Stimulated activated CD4-positive, alpha-beta T cell treated with anti-CD3 and anti-CD28 coated beads, Interleukin-12 subunit alpha, Interleukin-12 subunit beta, amount 100 ng/mL, for 48 hours (primary cell): ENCODE data around the gene LAYN.

Experiments used
- DNase-seq, 3 donors: peaks; one replicate each; pipeline ENCODE4 v3.0.0-alpha.2; 2020; ENCODE audit warnings: low read depth in 2 of 3, low spot score in 1 of 3

The LAYN gene

DNA sequence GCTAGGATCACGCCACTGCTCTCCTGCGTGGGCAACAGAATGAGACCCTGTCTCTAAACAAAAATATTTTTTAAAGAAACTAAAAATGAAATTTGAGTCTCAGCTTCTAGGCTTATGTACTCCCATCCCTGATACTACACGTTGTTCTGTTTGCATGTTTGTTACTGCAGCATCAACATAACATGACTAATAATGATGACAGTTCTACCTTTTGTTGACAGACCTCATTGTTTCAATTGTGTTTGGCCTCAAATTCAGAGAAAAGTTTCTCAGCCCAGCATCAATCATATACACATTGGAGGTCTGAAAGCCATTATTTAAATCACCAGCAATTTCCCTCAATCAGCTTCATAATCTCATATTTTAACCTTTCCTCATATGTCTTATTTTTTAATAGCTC is 20.8 kb downstream of the LAYN start:
- no peak for DNase-seq

GRCh38 chr11:111561791-111562325 is 21.3 kb downstream of the LAYN start:
- no peak for DNase-seq

DNA sequence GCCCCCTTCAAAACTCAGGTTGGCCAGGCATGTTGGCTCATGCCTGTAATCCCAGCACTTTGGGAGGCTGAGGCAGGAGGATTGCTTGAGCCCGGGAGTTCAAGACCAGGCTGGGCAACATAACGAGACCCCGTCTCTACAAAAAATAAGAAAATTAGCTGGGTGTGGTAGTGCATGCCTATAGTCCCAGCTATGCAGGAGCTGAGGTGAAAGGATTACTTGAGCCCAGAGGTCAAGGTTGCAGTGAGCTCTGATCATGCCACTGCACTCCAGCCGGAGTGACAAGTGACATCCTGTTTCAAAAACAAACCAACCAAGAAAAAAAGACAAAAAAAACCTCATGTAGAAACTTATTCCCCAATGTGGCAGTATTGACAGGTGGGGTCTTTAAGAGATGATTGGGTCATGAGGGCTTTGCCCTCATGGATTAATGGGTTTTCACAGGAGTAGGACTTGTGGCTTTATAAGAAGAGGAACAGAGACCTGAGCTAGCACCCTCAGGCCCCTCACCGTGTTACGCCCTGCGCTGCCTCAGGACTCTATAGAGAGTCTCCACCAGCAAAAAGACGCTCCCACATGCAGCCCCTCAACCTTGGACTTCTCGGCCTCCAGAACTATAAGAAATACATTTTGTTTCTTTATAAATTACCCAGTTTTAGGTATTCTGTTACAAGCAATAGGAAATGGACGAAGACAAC is 22.3 kb downstream of the LAYN start:
- no peak for DNase-seq

DNA sequence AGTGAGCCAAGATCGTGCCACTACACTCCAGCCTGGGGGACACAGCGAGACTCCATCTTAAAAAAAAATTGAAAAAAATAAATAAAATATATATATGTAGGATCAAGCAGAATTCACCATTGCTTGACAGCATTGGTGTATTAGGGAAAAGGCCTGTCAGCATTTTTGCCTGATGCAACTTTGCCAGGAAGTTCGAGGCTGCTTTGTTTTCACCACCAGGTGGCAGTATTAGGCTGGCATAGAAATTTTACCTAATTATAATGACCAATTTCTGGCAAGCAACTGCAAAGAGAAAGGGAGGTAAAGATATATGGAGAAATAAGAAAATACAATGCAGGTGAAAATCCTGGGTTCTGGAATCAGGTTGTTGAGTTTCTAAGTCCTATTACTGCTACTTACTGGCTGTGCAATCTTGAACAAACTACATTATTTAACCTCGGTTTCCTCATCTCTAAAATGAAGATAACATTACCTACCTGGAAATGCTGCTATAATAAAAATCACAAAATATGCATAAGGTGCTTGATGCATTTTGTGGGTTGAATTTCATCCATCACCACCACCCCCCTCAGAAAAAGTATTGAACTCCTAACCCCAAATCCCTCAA is 24.7 kb downstream of the LAYN start:
- peak; percentile 39 to 73 (median 46) for DNase-seq

GRCh38 chr11:111566324-111566723 is 25.8 kb downstream of the LAYN start:
- no peak for DNase-seq

GRCh38 chr11:111569476-111569875 is 29.0 kb downstream of the LAYN start:
- no peak for DNase-seq

- DNase-seq: no peak
Observed at GRCh38 chr11:111570796-111571195, 30.3 kb downstream of the LAYN start.

- DNase-seq: no peak
Observed at GRCh38 chr11:111571829-111572501, 31.4 kb downstream of the LAYN start.

- DNase-seq: no peak
Observed at GRCh38 chr11:111572581-111572980, 32.1 kb downstream of the LAYN start.

DNA sequence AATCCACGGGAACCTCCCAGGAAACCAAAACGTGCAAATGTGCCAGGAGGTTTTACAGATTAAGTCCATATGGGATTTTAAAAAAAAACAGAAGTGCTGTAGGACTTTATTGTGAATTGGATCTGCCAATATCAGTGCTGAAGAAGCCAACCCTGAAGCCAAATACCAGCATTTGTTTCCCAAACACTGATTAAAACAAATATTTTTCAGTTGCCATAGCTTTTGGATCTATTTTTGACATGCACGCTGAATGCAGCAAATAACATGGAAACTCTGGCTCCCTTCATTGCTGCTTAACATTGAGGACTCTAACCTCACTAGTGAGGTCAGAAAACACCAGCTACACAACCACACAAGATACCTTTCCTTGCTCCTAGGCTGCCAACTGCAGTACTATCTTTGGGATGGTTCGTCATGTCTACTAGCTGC is 33.3 kb downstream of the LAYN start:
- no peak for DNase-seq

DNA sequence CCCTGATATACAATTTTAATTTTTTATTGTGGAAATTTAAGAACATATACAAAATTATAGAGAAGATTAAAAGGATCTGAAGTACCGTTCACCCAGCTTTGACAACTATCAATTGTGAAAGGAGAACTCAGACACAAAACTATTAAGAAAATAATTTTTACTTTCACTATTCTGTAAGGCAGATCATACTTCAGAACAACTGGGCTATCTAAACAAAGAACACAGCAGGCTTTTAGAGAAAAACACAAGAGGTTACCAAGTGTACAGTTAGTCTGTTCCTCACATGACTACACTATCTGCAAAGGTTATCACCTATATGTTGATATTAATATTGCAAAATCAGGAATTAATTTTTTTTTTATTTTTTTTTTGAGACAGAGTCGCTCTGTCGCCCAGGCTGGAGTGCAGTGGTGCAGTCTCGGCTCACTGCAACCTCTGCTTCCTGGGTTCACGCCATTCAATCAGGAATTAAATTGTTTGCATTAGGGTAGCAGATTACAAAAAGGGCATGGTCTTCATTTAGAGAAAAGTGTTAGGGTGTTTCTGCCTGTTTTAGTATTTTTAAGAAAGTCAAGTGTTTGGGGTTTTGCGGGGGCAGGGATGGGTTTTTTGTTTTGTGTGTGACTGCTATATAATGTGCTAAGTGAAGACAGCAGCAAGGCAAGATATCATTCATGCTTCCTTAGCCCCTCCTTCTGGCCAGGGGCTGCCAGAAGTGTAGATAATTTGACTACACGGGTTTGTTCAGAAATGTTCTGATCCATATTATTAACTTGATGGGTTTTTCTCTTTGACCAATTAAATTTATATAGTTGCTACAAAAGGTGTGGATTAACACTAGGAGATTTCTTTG is 34.1 kb downstream of the LAYN start:
- DNase-seq: no peak

DNA sequence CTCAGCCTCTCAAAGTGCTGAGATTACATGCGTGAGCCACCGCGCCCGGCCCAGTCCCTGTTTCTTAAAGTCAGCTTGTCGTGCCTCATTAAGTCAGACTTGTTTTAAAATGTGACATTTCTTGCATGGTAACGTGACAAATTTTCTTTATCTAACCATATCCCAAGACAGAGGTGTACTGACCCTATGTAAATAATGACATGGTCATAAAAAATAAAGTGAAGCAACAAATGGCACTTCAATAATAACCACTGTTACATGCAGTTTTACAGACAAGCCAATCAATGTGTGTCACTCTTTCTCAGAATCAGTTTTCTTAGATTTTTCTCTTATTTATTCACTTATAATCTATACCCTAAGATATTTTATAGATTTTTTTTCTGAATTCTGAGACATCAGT is 35.2 kb downstream of the LAYN start:
- DNase-seq: no peak

DNA sequence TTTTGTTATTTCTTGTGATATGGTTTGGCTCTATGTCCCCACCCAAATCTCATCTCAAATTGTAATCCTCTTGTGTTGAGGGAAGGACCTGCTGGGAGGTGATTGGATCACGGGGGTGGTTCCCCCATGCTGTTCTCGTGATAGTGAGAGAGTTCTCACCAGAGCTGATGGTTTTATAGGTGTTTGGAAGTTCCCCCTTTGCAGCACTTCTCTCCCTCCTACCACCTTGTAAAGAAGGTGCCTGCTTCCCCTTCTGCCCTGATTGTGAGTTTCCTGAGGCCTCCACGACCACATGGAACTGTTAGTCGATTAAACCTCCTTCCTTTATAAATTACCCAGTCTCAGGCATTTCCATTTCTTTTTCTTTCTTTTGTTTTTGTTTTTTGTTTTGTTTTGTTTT is 37.3 kb downstream of the LAYN start:
- no peak for DNase-seq

DNA sequence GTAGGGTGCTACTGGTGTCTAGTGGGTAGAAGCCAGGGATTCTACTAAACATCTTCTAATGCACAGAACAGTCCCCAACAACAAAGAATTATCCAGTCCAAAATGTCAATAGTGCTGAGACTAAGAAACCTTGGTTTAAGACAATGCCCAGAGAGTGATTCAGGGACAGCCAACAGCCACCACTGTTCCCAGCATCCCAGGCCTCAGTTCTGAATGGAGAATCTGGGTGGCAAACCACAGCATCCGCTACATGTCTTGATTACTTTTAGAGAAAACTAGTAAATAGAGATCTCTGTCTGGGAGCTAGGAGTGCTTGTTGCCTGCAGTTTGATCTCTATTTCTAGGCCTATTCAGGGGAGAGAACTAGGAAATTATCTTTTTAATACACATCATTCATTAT is 40.8 kb downstream of the LAYN start:
- no peak for DNase-seq

DNA sequence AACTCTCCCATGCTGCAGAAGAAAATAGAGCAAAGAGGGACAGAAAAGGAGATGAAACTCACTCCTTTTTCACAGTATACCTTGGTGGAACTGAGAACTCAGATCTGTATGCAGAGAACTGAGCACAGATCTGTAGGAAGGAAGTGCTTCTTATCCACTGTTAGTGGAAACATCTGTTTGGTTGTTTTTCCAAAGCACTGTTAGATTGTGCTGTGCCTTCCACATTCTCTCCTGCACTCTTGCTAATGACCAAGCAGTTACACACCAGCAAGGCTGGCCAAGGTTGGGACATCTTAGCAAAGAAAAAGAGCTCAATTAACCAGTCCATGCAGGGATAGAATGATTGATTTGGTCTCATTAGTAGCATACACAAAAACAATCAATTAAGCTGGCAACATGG is 41.6 kb downstream of the LAYN start:
- no peak for DNase-seq

DNA sequence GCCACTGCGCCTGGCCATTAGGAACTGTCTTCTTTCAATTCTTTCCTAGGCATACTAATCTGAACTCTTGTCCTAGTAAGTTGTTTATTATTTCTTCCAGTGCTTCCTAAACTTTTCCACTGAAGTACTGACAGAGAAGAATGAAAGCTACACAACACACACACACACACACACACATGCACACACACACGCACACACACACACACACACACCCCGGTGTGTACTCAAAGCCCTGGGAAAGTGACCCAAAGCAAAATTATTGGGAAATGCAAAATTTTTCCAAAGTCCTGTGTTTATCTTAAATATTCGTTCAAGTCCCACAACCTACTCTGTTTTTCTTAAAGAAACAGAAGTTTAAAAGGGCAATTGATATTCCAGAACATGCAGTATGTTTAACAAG is 42.4 kb downstream of the LAYN start:
- DNase-seq: no peak

DNA sequence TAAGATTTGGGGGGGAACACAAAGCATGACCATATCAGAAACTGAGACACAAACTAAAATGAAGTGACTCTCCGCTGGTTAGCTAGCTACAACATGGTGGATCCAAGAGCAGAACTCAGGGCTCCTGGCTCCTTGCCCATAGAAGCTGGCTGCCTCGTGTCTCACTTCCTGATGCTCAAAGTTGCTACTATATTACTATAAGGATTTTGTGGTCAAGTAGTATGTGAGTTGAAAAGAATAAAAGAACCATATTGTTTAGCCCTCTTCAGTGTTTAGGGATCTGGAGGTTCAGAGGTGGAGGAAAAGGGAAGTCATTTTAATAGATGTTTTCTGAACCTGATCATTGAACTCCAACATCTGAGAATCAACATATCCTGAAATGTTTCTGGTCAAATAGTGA is 44.9 kb downstream of the LAYN start:
- no peak for DNase-seq

DNA sequence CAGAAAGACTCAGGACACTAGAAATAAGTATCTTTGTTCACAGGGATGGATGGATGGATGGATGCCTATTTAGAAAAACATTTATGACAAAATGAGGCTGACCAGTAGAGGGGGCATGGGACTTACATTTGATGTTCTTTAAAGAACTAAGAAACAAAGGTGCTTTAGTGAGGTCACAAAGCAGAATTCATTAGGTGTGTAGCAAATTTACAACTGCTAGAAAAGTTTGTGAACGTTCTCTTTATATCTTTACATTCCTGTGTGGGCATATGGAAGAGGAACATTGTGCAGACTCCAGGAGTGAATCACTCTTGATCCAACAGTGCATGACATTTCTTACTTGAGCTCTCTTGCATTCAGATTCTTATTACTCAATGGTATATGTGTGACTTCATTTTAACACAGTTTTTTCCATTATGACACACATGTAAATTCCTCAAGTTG is 45.9 kb downstream of the LAYN start:
- DNase-seq: peak in 1 of 3 donors; percentile 49

DNA sequence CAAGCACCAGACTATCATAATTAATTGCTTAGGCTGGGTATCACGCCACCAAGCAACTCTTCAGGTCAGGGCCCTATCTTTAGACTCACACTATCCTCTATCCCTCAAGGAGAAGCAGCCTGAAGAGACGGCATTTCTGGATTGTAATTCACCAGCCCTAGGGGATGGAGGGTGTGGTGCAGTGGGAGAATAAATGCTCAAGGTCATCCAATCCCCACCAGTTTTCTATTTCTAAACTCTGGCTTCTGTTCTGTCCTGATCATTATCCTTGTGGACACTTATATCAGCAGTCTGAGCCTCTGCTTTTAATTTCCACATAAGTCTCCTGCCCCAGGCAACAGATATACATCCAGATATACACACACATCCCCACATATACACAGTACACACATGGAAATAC is 48.6 kb downstream of the LAYN start:
- no peak for DNase-seq

GRCh38 chr11:111589886-111590499 is 49.5 kb downstream of the LAYN start:
- no peak for DNase-seq
